Stimulated activated CD8-positive, alpha-beta memory T cell treated with anti-CD3 and anti-CD28 coated beads, Interleukin-4, amount 100 ng/mL, for 4 hours (primary cell): ENCODE data around the gene RPS26.
"Not testable (repeated sequence)": the region's sequence is repeated elsewhere in the genome, so short reads cannot be mapped to it uniquely, and the experiment has no call there.

ENCODE experiments used
- DNase-seq, 2 donors: peaks; one replicate each; pipeline ENCODE4 v3.0.0-alpha.2; 2020; ENCODE audit warnings: low read depth in 2 of 2, low spot score in 1 of 2

RPS26 gene

GRCh38 chr12:56020423-56021184, 21.1 kb upstream of the RPS26 start, which contains the start of gene IKZF4:
Gene IKZF4 (plus strand): TSS chr12:56021043. CDS start chr12:56021494, 451 bp downstream.
- no peak for DNase-seq

GRCh38 chr12:56021889-56022497, 19.7 kb upstream of the RPS26 start:
- no peak for DNase-seq

- DNase-seq = no peak
These were observed 13.1 kb upstream of the RPS26 start for GRCh38 chr12:56028511-56029165.

DNA sequence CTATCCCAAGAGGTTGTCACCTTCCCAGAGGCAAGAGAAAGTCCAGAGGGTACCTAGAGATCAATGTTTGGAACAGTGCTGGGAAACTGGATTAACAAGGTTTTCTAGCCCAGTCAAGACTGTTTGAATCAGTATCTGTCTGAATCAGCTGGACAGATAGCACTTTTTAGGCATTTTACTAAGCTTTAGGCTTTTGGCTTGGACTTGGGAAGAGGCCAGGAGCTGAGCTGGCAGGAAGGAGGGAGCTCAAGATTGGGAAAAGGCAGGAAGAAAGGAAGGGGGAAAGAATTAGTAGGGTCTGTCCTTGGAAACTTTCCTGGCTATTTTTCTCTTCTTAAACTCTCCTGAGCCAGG, 12.6 kb upstream of the RPS26 start:
- DNase-seq = no peak

GRCh38 chr12:56029666-56030293, 11.9 kb upstream of the RPS26 start:
- DNase-seq = no peak

- DNase-seq = no peak
These were observed 9.7 kb upstream of the RPS26 start for GRCh38 chr12:56031987-56032386.

GRCh38 chr12:56034586-56035332, 7.0 kb upstream of the RPS26 start:
- DNase-seq = no peak

- DNase-seq = no peak
These were observed 4.6 kb upstream of the RPS26 start for GRCh38 chr12:56037161-56037560.

DNA sequence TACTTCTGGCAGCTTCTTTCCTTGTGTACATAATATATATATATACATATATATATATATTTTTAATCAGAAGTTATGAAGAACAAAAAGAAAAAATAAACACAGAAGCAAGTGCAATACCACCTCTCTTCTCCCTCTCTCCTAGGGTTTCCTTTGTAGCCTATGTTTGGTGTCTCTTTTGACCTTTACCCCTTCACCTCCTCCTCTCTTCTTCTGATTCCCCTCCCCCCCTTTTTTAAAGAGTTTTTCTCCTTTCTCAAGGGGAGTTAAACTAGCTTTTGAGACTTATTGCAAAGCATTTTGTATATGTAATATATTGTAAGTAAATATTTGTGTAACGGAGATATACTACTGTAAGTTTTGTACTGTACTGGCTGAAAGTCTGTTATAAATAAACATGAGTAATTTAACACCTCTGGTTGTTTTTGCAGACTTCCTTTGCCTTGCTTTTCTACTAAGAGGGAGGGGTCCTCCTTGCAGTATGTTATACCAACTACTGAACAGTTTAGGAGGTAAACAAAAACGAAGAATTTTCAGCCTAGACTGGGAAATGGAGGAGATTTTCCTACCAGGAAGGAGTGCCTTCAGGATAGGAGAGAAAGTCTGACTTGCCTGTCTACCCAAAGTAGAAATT, 3.6 kb upstream of the RPS26 start:
- DNase-seq = no peak

DNA sequence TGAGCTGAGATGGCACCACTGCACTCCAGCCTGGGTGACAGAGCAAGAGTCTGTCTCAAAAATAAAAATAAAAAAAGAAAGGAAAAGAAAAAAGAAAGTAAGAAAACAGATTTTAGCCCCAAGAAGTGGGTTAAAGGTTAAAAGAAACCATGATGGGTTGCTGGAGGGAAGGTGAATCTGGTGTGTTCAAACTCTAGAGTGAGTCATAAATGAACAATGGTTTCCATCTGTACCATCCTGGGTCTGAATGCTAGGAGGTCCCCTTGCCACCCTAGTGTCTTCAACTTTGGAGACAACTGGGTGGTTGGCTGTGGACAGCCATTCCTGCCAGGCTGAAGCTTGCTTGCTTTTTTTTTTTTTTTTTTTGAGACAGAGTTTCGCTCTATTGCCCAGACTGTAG, 1.6 kb upstream of the RPS26 start:
- no peak for DNase-seq

- no peak for DNase-seq
These were observed 661 bp upstream of the RPS26 start for GRCh38 chr12:56040963-56041551.

DNA sequence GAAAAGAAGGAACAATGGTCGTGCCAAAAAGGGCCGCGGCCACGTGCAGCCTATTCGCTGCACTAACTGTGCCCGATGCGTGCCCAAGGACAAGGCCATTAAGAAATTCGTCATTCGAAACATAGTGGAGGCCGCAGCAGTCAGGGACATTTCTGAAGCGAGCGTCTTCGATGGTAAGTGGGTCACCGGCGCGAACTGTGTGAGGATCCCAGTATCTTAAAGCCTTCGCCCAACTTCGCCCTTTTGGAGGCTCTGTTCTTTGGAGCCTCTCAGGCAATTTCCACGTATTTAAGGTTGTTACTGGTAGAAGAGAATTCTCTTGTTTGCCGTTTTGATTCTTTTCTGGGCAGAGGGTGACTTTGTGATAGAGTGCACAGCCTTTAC, 704 bp downstream of the RPS26 start:
- DNase-seq = not testable (repeated sequence)

GRCh38 chr12:56042843-56043242, 1.1 kb downstream of the RPS26 start:
- no peak for DNase-seq

DNA sequence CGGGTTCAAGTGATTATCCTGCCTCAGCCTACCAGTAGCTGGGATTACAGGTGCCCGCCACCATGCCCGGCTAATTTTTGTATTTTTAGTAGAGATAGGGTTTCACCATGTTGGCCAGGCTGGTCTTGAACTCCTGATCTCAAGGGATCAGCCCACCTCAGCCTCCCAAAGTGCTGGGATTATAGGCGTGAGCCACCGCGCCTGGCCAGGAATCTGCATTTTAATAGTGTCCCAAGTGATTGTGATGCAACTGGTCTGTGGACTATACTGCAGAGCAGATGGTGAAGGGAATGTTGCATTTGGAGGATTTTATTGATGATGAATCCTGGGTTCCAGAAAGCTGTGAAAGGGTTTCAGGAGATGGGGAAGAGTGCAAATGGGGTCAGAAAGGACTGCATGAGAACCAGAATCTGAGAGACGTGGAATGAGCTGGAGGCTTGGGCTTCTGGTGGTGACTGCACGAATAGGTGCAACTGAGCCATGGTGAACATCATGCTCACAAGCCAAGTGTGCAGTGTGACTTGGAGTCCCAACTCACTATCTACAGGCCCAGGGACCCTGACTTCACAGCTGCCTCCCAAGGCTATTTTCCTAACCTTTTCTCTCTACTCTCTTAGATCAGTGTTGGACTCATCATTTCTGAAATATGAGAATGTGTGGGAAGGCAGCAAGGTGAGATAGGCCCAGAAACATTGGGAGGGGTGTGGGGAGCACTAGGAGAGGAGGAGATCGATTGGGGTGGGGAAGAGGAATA, 4.5 kb downstream of the RPS26 start:
- DNase-seq = no peak

- DNase-seq = no peak
These were observed 11.7 kb downstream of the RPS26 start for GRCh38 chr12:56053407-56053893.

GRCh38 chr12:56059964-56060363, 18.2 kb downstream of the RPS26 start:
- DNase-seq = not testable (repeated sequence)

DNA sequence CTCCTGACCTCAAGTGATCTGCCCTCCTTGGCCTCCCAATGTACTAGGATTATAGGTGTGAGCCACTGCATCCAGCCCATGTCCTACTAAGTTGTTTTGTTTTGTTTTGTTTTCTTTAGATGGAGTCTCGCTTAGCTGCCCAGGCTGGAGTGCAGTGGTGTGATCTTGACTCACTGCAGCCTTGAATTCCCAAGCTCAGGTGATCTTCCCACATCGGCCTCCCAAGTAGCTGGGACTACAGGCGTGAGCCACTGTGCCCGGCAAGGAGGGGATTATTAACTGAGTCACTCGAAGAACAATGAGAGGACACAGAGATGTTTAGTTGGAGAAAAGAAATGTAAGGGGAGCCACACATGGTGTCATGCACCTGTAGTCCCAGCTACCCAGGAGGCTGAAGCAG, 20.3 kb downstream of the RPS26 start:
- no peak for DNase-seq

DNA sequence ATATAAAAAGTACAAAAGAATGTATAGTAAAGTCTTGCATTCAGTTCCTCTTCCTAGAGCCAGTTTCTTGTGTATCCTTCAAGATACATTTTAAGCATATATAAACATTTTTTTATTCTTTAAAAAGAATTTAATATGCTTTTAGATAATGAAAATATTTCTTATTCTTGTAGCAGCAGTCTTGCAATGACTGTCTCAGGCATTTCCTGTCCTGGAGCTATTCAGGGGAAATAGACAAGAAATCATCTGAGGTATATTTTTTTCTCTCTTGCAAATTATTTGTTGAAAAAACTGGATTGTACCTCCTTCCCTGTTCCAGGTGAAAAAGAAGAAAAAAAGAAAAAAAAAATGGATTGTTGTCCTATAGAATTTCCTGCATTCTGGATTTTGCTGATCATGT, 21.3 kb downstream of the RPS26 start:
- DNase-seq = no peak

GRCh38 chr12:56071648-56072047, 29.9 kb downstream of the RPS26 start:
- no peak for DNase-seq

DNA sequence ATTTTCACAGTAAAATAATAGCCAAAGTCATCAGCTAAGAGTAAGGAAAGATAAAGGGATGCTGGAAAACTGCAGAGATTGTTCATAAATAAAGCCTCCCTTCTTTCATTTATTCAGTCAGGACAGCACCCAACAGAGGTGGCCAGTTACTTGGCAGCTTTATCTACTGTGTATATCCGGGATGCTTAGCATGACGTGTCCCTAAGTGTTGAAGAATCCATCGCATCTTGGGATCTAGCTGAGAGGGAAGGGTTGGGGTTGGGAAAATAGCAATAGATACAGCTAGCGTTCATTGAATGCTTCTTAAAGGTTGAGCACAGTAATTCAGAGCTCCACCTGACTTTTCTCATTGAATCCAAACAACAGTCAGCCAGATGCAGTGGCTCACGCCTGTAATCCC, 32.7 kb downstream of the RPS26 start:
- no peak for DNase-seq
